H1 (cell line): ENCODE data around the gene GREM2. TPM values are rescaled to one million over a fixed set of nuclear protein-coding genes. Genes with fewer than 3 reads are reported as not detected.

Source experiments
- CTCF ChIA-PET: fragments of 300-600 bp; sonication (Branson Sonifier 250); formaldehyde crosslinking; loops from one replicate; lab custom pipeline; 2021; ENCODE audit not compliant: partially characterized antibody; lab: Charles Lee
- POLR2A ChIA-PET: fragments of 300-600 bp; sonication (Branson Sonifier 250); formaldehyde crosslinking; loops from one replicate; lab custom pipeline; 2021; ENCODE audit warnings: inconsistent platforms; ENCODE audit not compliant: partially characterized antibody; lab: Charles Lee
- DNase-seq, 2 experiments: peaks; one replicate each; pipeline versions ENCODE4 v3.0.0 to v3.0.0-alpha.2; 2010 to 2022; ENCODE audit warnings: low spot score in 2 of 2, low read depth in 1 of 2, mixed read lengths in 1 of 2
- FAIRE-seq: peaks from 2 replicates; lab custom pipeline; 2011; peaks lifted over from hg19 to GRCh38; lab: Jason Lieb, UNC
- H2AFZ ChIP-seq: 2 replicates; pipeline ENCODE4 v1.8.1; 2012; ENCODE audit warnings: low read length, inconsistent platforms
- H2AK5ac ChIP-seq: 2 replicates; pipeline ENCODE4 v1.6.1; 2013; ENCODE audit warnings: low read depth, low read length
- H2BK120ac ChIP-seq: replicated peaks from 2 replicates; pipeline ENCODE3; 2013; ENCODE audit warnings: low read depth, low read length, inconsistent platforms
- H2BK12ac ChIP-seq: 2 replicates; pipeline ENCODE4 v1.6.1; 2013; ENCODE audit warnings: low read depth, low read length
- H2BK15ac ChIP-seq: 2 replicates; pipeline ENCODE4 v1.6.1; 2013; ENCODE audit warnings: low read length
- H2BK20ac ChIP-seq: 2 replicates; pipeline ENCODE4 v1.6.1; 2013; ENCODE audit warnings: low read length
- H2BK5ac ChIP-seq: 2 replicates; pipeline ENCODE4 v1.6.1; 2013; ENCODE audit warnings: low read depth, low read length
- H3K14ac ChIP-seq: 2 replicates; pipeline ENCODE4 v1.6.1; 2013; ENCODE audit warnings: inconsistent platforms; ENCODE audit not compliant: insufficient read length
- H3K18ac ChIP-seq: 2 replicates; pipeline ENCODE4 v1.6.1; 2013; ENCODE audit warnings: low read length; ENCODE audit errors: extremely low read depth
- H3K23ac ChIP-seq: 2 replicates; pipeline ENCODE4 v1.6.1; 2013; ENCODE audit warnings: inconsistent platforms; ENCODE audit not compliant: insufficient read length
- H3K23me2 ChIP-seq: 2 replicates; pipeline ENCODE4 v1.6.1; 2013; ENCODE audit warnings: low read depth, low read length
- H3K27ac ChIP-seq: 2 replicates; pipeline ENCODE4 v1.6.1; 2011; ENCODE audit warnings: low read depth, low read length, inconsistent platforms
- H3K27me3 ChIP-seq, 4 experiments: replicated peaks in 1 of 4; 1 replicate in 1 of 4; 2 replicates in 3 of 4; pipeline versions ENCODE4 v1.6.1 to v1.8.1; 2011 to 2013; ENCODE audit warnings: low read length in 3 of 4, mild to moderate bottlenecking in 3 of 4, inconsistent platforms in 2 of 4, mixed read lengths in 2 of 4, moderate library complexity in 1 of 4; ENCODE audit not compliant: control insufficient read depth in 3 of 4, insufficient read depth in 3 of 4; ENCODE audit errors: extremely low read depth in 1 of 4
- H3K36me3 ChIP-seq, 4 experiments: 2 replicates each; pipeline versions ENCODE4 v1.6.1 to v1.8.1; 2011 to 2013; ENCODE audit warnings: mild to moderate bottlenecking in 4 of 4, low read length in 3 of 4, moderate library complexity in 2 of 4, control low read depth in 1 of 4, inconsistent platforms in 1 of 4; ENCODE audit not compliant: insufficient read depth in 4 of 4, control insufficient read depth in 2 of 4
- H3K4ac ChIP-seq: replicated peaks from 2 replicates; pipeline ENCODE3; 2013; ENCODE audit warnings: low read length, low read depth, mixed read lengths, inconsistent platforms; ENCODE audit not compliant: insufficient read length
- H3K4me1 ChIP-seq, 4 experiments: replicated peaks in 1 of 4; 1 replicate in 1 of 4; 2 replicates in 3 of 4; pipeline versions ENCODE4 v1.6.1 to v1.8.1; 2011 to 2013; ENCODE audit warnings: low read length in 3 of 4, inconsistent platforms in 2 of 4, mixed read lengths in 1 of 4; ENCODE audit not compliant: insufficient read depth in 4 of 4, control insufficient read depth in 3 of 4
- H3K4me2 ChIP-seq, 2 experiments: 2 replicates each; pipeline versions ENCODE4 v1.6.1 to v1.8.1; 2011 to 2013; ENCODE audit warnings: low read depth in 2 of 2, low read length in 2 of 2, control low read depth in 1 of 2, inconsistent platforms in 1 of 2, mild to moderate bottlenecking in 1 of 2; ENCODE audit not compliant: insufficient read depth in 1 of 2
- H3K4me3 ChIP-seq, 4 experiments: fragments of 200-600, 300-600 bp in 1 of 4; sonication (generic), shearing (Covaris generic), sonication (Bioruptor Twin) in 1 of 4; 2 replicates each; pipeline versions ENCODE4 v1.5.1 to v1.8.1; 2011 to 2016; ENCODE audit warnings: low read length in 4 of 4, low read depth in 3 of 4, control low read depth in 2 of 4, inconsistent platforms in 2 of 4, mild to moderate bottlenecking in 2 of 4, mixed read lengths in 1 of 4, moderate library complexity in 1 of 4; ENCODE audit not compliant: insufficient read depth in 2 of 4; ENCODE audit errors: extremely low read depth in 1 of 4
- H3K56ac ChIP-seq: replicated peaks from 2 replicates; pipeline ENCODE3; 2013; ENCODE audit warnings: low read depth, mild to moderate bottlenecking, mixed read lengths, low read length, inconsistent platforms; ENCODE audit not compliant: insufficient read length
- H3K79me1 ChIP-seq: 2 replicates; pipeline ENCODE4 v1.6.1; 2013; ENCODE audit warnings: low read depth, low read length, control low read depth
- H3K79me2 ChIP-seq, 2 experiments: 2 replicates each; pipeline versions ENCODE4 v1.6.1 to v1.8.1; 2012 to 2013; ENCODE audit warnings: low read length in 2 of 2, mild to moderate bottlenecking in 2 of 2, inconsistent platforms in 1 of 2; ENCODE audit not compliant: insufficient read depth in 2 of 2, control insufficient read depth in 1 of 2
- H3K9ac ChIP-seq, 4 experiments: replicated peaks in 1 of 4; 1 replicate in 1 of 4; 2 replicates in 3 of 4; pipeline versions ENCODE4 v1.6.1 to v1.8.1; 2011 to 2013; ENCODE audit warnings: low read depth in 3 of 4, low read length in 3 of 4, control low read depth in 2 of 4, mild to moderate bottlenecking in 2 of 4, moderate library complexity in 2 of 4, inconsistent platforms in 1 of 4; ENCODE audit errors: extremely low read depth in 1 of 4
- H3K9me3 ChIP-seq, 2 experiments: 2 replicates each; pipeline versions ENCODE4 v1.6.1 to v1.8.1; 2012 to 2013; ENCODE audit warnings: mild to moderate bottlenecking in 2 of 2, moderate library complexity in 2 of 2, control low read depth in 1 of 2, inconsistent platforms in 1 of 2, low read depth in 1 of 2, low read length in 1 of 2, mixed read lengths in 1 of 2; ENCODE audit not compliant: insufficient read depth in 2 of 2
- H4K20me1 ChIP-seq, 2 experiments: replicated peaks in 1 of 2; 2 replicates each; pipeline versions ENCODE3 to v1.8.1; 2011 to 2013; ENCODE audit warnings: inconsistent platforms in 2 of 2, low read length in 2 of 2, mild to moderate bottlenecking in 1 of 2; ENCODE audit not compliant: insufficient read depth in 2 of 2, control insufficient read depth in 1 of 2
- H4K5ac ChIP-seq: 2 replicates; pipeline ENCODE4 v1.6.1; 2013; ENCODE audit warnings: low read length, low read depth, mixed read lengths, inconsistent platforms; ENCODE audit not compliant: insufficient read length
- H4K8ac ChIP-seq: 2 replicates; pipeline ENCODE4 v1.8.0; 2013; ENCODE audit warnings: mild to moderate bottlenecking, moderate library complexity, low read length, inconsistent platforms; ENCODE audit not compliant: insufficient read depth; ENCODE audit errors: extremely low read depth
- H4K91ac ChIP-seq: replicated peaks from 2 replicates; pipeline ENCODE3; 2013; ENCODE audit warnings: low read length, mixed read lengths, inconsistent platforms; ENCODE audit not compliant: insufficient read length
- BCL11A ChIP-seq, 2 experiments: IDR thresholded peaks; one replicate each; pipeline ENCODE4 v1.6.1; 2011; ENCODE audit warnings: low read depth in 2 of 2, low read length in 2 of 2, mild to moderate bottlenecking in 2 of 2
- EP300 ChIP-seq, 2 experiments: IDR thresholded peaks; 1 replicate in 1 of 2; 2 replicates in 1 of 2; pipeline ENCODE4 v1.6.1; 2011 to 2012; ENCODE audit warnings: low read depth in 2 of 2, low read length in 2 of 2, mild to moderate bottlenecking in 2 of 2, borderline replicate concordance in 1 of 2, inconsistent platforms in 1 of 2, moderate library complexity in 1 of 2
- POU5F1 ChIP-seq: IDR thresholded peaks from 2 replicates; pipeline ENCODE4 v1.6.1; 2011; ENCODE audit warnings: low read depth, mild to moderate bottlenecking, low read length, moderate library complexity
- RBBP5 ChIP-seq: IDR thresholded peaks from 2 replicates; pipeline ENCODE4 v1.7.1; 2012; ENCODE audit warnings: low read depth, mild to moderate bottlenecking, inconsistent platforms, low read length, moderate library complexity, borderline replicate concordance
- RFX5 ChIP-seq: IDR thresholded peaks from 2 replicates; pipeline ENCODE4 v1.6.1; 2011; ENCODE audit warnings: low read depth, low read length, improper control_type of control experiment, borderline replicate concordance
- SAP30 ChIP-seq: fragments of 300-600 bp; sonication (generic); IDR thresholded peaks from 2 replicates; pipeline ENCODE4 v1.7.1; 2012; ENCODE audit warnings: low read length, moderate library complexity, mild to moderate bottlenecking, inconsistent platforms; ENCODE audit not compliant: insufficient read depth, insufficient replicate concordance
- WGBS, 2 experiments: shearing (Covaris generic) in 1 of 2; methylation state at CpG; one replicate each; pipeline versions ENCODE4 v1.1.6 to v1.1.7; 2013 to 2015; ENCODE audit warnings: low lambda C conversion rate in 2 of 2, mixed read lengths in 2 of 2, inconsistent platforms in 1 of 2, low coverage in 1 of 2, missing lambda C conversion rate in 1 of 2; ENCODE audit not compliant: insufficient replicate concordance in 2 of 2, insufficient coverage in 1 of 2, insufficient read length in 1 of 2; ENCODE audit errors: extremely low coverage in 1 of 2, missing lambda C conversion rate in 1 of 2; 5-methylcytosine and 5-hydroxymethylcytosine counted together
- polyA plus RNA-seq, 7 experiments: library from polyadenylated mRNA; depleted of rRNA in 3 of 7; stranded (reverse) in 5 of 7; unstranded in 2 of 7; fragments of >200 nt in 5 of 7; fragments of 200-250 nt in 2 of 7; gene quantifications; 1 replicate in 5 of 7; 2 replicates in 1 of 7; 4 replicates in 1 of 7; pipeline versions ENCODE4 v1.2.1 to v1.2.3, GENCODE V29; 2011 to 2013; ENCODE audit warnings: missing spikeins in 2 of 7, mixed read lengths in 2 of 7
- total RNA-seq: library from RNA; stranded (reverse); fragmentation: NEBNext Ultra II Directional; extraction: Animal tissue kit (Norgen Biotek cat#: 25700); gene quantifications from 2 replicates; pipeline ENCODE4 v1.2.1, GENCODE V29; 2021
- TF ChIP-seq, protein P1 (sequence below), 3 experiments: IDR thresholded peaks; 1 replicate in 2 of 3; 2 replicates in 1 of 3; pipeline versions ENCODE4 v1.5.1 to v1.6.1; 2011; ENCODE audit warnings: low read length in 3 of 3, mild to moderate bottlenecking in 3 of 3, inconsistent platforms in 2 of 3, low read depth in 1 of 3, moderate library complexity in 1 of 3; ENCODE audit not compliant: insufficient read depth in 1 of 3; ENCODE audit errors: control extremely low read depth in 1 of 3

The GREM2 gene
- total and polyA plus RNA-seq, 2 of the 8 experiments (the other 6 are each of a cell fraction or from before 2014, with no cell fraction given), result 0.05 TPM; not detected in 1

DNA sequence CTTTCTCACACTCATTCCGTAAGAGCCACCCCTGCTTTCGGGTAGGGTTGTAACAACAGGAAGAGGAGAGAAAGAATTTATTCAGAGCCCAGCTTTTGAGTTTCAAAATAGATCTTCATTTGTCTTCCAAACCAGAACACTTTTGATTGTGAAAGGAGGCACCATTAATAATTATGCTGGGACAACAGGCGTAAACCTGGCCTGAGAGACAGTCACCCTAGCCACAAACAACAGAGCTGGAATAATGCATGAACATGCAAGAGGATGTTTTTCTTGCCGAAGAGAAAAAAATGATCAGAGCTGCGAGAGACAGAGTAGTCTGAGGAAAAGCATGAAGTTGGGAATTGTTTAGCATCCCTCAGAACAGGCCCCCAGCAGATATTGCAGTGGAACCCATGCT is 18.5 kb upstream of the GREM2 start:
- peaks cover 0 to 5% (median 3%) of the 10 kb centered on the region in 4 experiments; a peak in 4 of 7 replicates for H3K4me1 ChIP-seq
- H3K14ac ChIP-seq, result no peak overlapping the region
- no peaks in the 10 kb centered on the region for H3K23me2 ChIP-seq
- ChIA-PET POLR2A (no interaction called here), CTCF (interaction anchor here (0.6 to 1.6 kb wide), 6 partner anchors 12 to 898 kb away, joined by 3 to 6 read pairs (median 4); no protein-coding TSS in a partner anchor)
- no peaks in the 10 kb centered on the region for H3K79me1 ChIP-seq
- H3K9me3 ChIP-seq, result no peaks in the 10 kb centered on the region
- no peak overlapping the region for H4K8ac ChIP-seq
- no peak overlapping the region for H3K56ac ChIP-seq
- H2BK20ac ChIP-seq, result no peak overlapping the region; the same call in 1 of the 2 replicates
- H4K20me1 ChIP-seq, result no peaks in the 10 kb centered on the region
- no peak for TF ChIP-seq POU5F1
- TF ChIP-seq SAP30, result no peak
- TF ChIP-seq EP300 (IDR thresholded peaks at IDR 0.05; ENCODE audit: borderline replicate concordance in 1 of 2, low read depth in 2 of 2, low read length in 2 of 2), result no peak
- no peak for TF ChIP-seq RBBP5
- no peak for TF ChIP-seq BCL11A (IDR thresholded peaks at IDR 0.05; ENCODE audit: low read depth in 2 of 2, low read length in 2 of 2)
- TF ChIP-seq, protein P1, sequence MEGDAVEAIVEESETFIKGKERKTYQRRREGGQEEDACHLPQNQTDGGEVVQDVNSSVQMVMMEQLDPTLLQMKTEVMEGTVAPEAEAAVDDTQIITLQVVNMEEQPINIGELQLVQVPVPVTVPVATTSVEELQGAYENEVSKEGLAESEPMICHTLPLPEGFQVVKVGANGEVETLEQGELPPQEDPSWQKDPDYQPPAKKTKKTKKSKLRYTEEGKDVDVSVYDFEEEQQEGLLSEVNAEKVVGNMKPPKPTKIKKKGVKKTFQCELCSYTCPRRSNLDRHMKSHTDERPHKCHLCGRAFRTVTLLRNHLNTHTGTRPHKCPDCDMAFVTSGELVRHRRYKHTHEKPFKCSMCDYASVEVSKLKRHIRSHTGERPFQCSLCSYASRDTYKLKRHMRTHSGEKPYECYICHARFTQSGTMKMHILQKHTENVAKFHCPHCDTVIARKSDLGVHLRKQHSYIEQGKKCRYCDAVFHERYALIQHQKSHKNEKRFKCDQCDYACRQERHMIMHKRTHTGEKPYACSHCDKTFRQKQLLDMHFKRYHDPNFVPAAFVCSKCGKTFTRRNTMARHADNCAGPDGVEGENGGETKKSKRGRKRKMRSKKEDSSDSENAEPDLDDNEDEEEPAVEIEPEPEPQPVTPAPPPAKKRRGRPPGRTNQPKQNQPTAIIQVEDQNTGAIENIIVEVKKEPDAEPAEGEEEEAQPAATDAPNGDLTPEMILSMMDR (IDR thresholded peaks at IDR 0.05; ENCODE audit: control extremely low read depth in 1 of 3, insufficient read depth in 1 of 3, low read depth in 1 of 3, low read length in 3 of 3), result no peak
- TF ChIP-seq RFX5, result no peak
- peak overlapping the region; percentile 21 to 42; a peak in 2 of 4 replicates for H3K4me2 ChIP-seq
- no peak overlapping the region for H3K27ac ChIP-seq
- 53% methylated on average over 5 of the region's 5 CpGs; no CpG with 5 or more reads in 1 of the 2 experiments for WGBS, 2 experiments
- H3K9ac ChIP-seq, result no peak overlapping the region
- DNase-seq (no peak), FAIRE-seq (no peak)
- peak overlapping the region; percentile 19 for H4K91ac ChIP-seq
- H3K27me3 ChIP-seq, result no peaks in the 10 kb centered on the region; a peak in 1 of 7 replicates
- H4K5ac ChIP-seq, result no peak overlapping the region
- no peak overlapping the region for H3K4ac ChIP-seq
- no peak overlapping the region for H3K18ac ChIP-seq
- no peak overlapping the region for H2BK12ac ChIP-seq
- 0 out of 2 replicates have a peak overlapping the region, but pooled peaks have one; percentile 28 for H2BK5ac ChIP-seq
- no peak overlapping the region for H3K4me3 ChIP-seq
- H3K23ac ChIP-seq, result no peak overlapping the region
- no peak overlapping the region for H2BK120ac ChIP-seq
- H3K79me2 ChIP-seq, result no peaks in the 10 kb centered on the region
- H2AFZ ChIP-seq, result 0 out of 2 replicates have a peak overlapping the region, but pooled peaks have one; percentile 28
- H2AK5ac ChIP-seq, result no peak overlapping the region
- no peak overlapping the region for H2BK15ac ChIP-seq
- no peaks in the 10 kb centered on the region for H3K36me3 ChIP-seq
